ENCODE measurements around the gene APOBEC3A.
A peak's percentile ranks its signal among the peaks of the same experiment; 100 is the strongest.

Gene APOBEC3A

GRCh38 chr22:38957046-38957770 is at the start of gene APOBEC3A:
APOBEC3A (plus strand) TSS chr22:38957609; CDS start chr22:38957692, 83 bp downstream.
- DNase-seq (ENCODE audit: low read depth): no peak

- DNase-seq (ENCODE audit: low read depth): no peak
These were observed 49.6 kb upstream of the APOBEC3A start for GRCh38 chr22:38907767-38908166.

GRCh38 chr22:38911434-38911833 is 46.0 kb upstream of the APOBEC3A start:
- no peak for DNase-seq (ENCODE audit: low read depth)

GRCh38 chr22:38919631-38920190 is 37.7 kb upstream of the APOBEC3A start:
- no peak for DNase-seq (ENCODE audit: low read depth)

GRCh38 chr22:38921120-38921519 is 36.3 kb upstream of the APOBEC3A start:
- DNase-seq (ENCODE audit: low read depth): no peak

GRCh38 chr22:38921806-38922205 is 35.6 kb upstream of the APOBEC3A start:
- DNase-seq (ENCODE audit: low read depth): no peak

- peak; percentile 78 for DNase-seq (ENCODE audit: low read depth)
These were observed 33.7 kb upstream of the APOBEC3A start for GRCh38 chr22:38923463-38924346.

GRCh38 chr22:38924347-38924952 is 33.0 kb upstream of the APOBEC3A start:
- peak; percentile 86 for DNase-seq (ENCODE audit: low read depth)

- peak; percentile 10 for DNase-seq (ENCODE audit: low read depth)
These were observed 31.8 kb upstream of the APOBEC3A start for GRCh38 chr22:38925571-38926041.

- DNase-seq (ENCODE audit: low read depth): peak; percentile 9
These were observed 30.2 kb upstream of the APOBEC3A start for GRCh38 chr22:38927033-38927781.

GRCh38 chr22:38930512-38930911 is 26.9 kb upstream of the APOBEC3A start:
- DNase-seq (ENCODE audit: low read depth): no peak

- no peak for DNase-seq (ENCODE audit: low read depth)
These were observed 22.4 kb upstream of the APOBEC3A start for GRCh38 chr22:38935023-38935422.

- DNase-seq (ENCODE audit: low read depth): no peak
These were observed 21.8 kb upstream of the APOBEC3A start for GRCh38 chr22:38935616-38936015.

- no peak for DNase-seq (ENCODE audit: low read depth)
These were observed 20.8 kb upstream of the APOBEC3A start for GRCh38 chr22:38936562-38936961.

- DNase-seq (ENCODE audit: low read depth): no peak
These were observed 20.4 kb upstream of the APOBEC3A start for GRCh38 chr22:38937036-38937435.

- DNase-seq (ENCODE audit: low read depth): no peak
These were observed 19.9 kb upstream of the APOBEC3A start for GRCh38 chr22:38937541-38937940.

- DNase-seq (ENCODE audit: low read depth): no peak
These were observed 19.2 kb upstream of the APOBEC3A start for GRCh38 chr22:38938221-38938620.

GRCh38 chr22:38938925-38939324 is 18.5 kb upstream of the APOBEC3A start:
- DNase-seq (ENCODE audit: low read depth): no peak

GRCh38 chr22:38940811-38941384 is 16.5 kb upstream of the APOBEC3A start:
- no peak for DNase-seq (ENCODE audit: low read depth)

- DNase-seq (ENCODE audit: low read depth): no peak
These were observed 15.9 kb upstream of the APOBEC3A start for GRCh38 chr22:38941488-38941987.

GRCh38 chr22:38942702-38943101 is 14.7 kb upstream of the APOBEC3A start:
- DNase-seq (ENCODE audit: low read depth): no peak
